GM19395 (cell line): ENCODE measurements around the gene DNAH17.

Source experiments
- ATAC-seq: cut with Tn5 transposase; IDR thresholded peaks from one replicate; pipeline ENCODE4 v1.9.1; 2021; ENCODE audit warnings: mild to moderate bottlenecking, moderate library complexity; ENCODE audit not compliant: unreplicated experiment

DNAH17 gene

GRCh38 chr17:78576389-78577112 is 645 bp downstream of the DNAH17 start:
- no peak for ATAC-seq

- ATAC-seq = no peak
Observed at GRCh38 chr17:78575899-78576298, 1.3 kb downstream of the DNAH17 start.

DNA sequence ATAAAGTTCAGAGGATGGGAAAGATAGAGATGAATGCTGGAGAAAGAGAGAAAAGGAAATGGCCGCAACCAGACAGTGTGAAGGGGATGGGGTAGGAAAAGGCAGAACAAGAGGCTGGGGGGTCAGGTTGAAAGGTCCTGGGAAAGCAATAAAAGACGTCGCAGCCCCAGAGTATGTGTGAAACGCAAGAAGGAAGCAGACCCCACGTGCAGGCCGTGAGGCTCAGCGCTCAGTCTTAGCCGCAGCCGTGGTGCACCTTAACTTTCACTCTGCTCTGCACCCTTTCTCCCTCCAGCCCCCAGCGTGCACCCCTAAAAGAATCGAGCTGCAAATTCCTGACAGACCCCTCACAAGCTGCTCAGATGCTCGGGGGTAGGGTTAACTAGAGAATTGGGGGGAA is 1.9 kb downstream of the DNAH17 start:
- no peak for ATAC-seq

GRCh38 chr17:78573955-78574354 is 3.2 kb downstream of the DNAH17 start:
- no peak for ATAC-seq

DNA sequence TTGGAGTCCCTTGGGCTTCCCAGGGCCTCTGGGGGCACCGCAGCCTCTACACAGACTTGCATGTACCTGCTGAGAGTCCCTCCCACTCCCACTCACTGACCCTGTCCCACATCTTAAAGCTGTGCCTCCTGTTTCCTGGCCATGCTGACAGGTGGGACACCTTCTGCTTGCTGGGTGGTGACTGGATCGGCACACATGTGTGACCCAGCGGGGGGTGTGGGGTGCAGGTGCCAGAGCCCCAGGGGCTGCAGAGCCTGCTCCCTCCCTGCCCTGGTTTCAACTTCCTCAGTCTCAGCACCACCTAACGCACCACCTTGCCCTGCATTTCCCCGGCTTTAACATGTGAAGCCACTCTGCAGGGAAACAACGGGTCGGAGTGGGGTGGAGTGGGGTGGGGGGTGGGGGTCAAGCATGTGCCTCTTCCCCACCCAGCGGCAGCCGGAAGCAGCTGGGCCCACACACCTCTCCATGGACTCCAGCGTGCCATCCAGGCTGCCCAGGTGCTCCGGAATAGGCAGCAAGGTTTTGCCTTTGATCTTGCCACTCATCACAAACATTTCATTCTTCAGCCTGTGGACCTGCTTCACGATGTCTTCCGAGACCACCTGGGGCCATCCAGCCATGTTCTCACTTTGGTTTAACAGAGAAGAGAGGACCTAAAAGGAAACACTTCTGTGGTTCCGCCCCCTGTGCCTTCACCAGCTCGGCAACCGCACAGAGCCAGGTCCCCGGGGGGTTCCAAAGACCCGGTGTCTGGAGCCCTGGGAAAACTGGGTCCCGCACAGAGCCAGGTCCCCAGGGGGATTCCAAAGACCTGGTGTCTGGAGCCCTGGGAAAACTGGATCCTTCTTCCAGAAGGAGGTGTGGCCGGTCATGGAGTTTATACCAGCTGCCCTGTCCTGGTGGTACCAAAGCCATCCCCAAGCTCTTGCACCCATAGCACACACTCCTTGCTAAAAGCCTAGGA is 4.7 kb downstream of the DNAH17 start:
- ATAC-seq = no peak

GRCh38 chr17:78571329-78571728 is 5.9 kb downstream of the DNAH17 start:
- ATAC-seq = no peak

- ATAC-seq = no peak
Observed at GRCh38 chr17:78568494-78569115, 8.6 kb downstream of the DNAH17 start.

DNA sequence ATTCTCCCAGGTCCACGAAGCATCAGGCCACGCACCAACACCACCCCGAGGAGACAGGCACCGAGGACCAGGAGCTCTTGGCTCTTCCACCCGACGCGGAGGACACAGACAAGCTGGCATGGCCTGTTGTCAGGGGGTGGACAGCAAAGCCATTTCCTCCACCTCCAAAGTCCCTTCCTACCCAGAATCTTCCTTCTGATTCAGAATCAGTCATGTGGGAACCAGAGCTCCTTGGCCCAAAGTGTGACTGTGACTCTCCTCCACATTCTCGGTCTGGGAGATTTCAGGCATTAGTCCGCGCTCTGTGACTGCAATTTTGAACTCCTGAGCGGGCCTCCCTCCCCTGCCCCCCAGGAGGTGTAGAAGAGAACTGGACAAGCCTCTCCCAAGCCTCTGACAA is 9.2 kb downstream of the DNAH17 start:
- ATAC-seq = no peak

DNA sequence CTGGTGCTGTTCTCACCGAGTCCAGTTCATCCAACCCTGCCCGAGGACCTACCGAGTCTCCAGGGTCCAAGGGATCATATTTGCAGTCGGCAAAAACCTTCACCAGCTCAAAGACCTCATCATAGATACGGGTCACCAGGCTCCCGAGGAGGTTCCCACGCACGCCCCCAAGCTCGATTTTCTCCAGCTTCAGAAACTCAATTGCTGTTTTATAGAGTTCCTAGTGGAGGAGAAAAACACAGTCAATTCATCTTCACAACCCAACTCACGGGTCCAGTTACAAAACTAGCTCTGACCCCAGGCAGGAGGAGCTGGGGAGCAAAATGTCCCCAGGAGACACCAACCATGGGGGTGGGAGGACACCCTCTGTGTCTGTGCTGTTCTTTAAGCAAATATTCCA is 10.2 kb downstream of the DNAH17 start:
- no peak for ATAC-seq

DNA sequence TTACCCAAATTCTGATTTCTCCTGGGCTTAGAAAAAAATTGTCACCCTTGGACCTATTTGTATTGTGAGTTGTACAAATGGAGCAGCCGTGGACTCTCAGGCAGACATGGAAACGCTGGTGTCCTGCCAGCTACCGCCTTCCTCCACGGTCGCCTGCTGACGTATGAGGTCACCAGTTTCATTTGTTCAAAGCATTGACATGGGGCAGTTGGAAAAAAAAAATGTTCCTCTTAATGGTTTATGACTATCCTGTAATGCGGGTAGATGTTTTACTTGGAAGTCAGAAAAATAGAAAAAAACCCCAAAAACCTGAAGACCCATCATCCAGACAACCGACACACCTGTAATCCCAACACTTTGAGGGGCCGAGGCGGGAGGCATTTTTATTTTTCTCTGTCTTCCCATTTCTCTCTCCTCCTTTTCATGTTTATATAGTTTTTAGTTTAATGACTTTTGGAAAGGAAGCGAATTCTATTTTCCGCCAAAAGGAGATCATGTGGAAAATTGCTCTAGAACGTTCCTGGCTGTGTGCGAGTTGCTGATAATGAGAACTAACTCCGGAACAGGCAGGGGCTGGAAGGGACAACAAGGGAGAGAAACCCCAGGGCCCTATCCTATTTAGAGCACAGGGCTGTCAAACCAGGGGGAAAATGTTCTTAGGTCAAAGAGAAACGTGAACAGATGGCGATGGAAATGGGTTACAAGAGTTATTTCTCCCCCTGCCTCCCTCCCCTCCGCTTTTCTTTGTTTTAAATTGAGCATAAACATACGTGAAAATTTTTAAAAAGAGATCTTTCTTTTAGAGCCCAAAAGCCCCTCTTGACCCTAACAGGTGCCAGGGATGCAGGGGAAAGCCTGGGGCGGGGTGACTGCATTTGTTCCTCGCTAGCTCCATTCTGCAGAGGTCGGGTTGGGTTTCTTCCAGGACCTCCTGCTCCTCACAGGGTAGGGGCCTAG is 13.7 kb downstream of the DNAH17 start:
- no peak for ATAC-seq

DNA sequence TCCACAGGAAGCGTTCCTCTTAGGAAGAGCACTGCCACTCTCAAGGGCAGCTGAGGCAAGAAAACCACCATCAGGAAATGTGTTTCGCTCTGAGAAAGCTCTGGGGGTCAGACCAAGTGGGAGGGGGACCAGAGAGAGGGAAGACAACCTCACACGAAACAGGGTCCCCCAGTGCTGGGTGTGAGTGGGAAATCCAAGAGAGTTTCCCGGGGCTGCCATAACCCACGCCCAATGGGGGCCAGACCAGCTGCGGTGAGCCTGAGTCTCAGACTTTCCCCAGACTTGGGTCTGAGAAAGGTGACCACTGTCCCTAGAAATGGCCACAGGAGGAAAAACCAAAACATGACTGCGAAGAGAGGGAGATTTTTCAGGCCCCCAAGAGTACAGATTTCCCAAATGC is 14.5 kb downstream of the DNAH17 start:
- ATAC-seq = no peak

- no peak for ATAC-seq
Observed at GRCh38 chr17:78561166-78561565, 16.0 kb downstream of the DNAH17 start.

DNA sequence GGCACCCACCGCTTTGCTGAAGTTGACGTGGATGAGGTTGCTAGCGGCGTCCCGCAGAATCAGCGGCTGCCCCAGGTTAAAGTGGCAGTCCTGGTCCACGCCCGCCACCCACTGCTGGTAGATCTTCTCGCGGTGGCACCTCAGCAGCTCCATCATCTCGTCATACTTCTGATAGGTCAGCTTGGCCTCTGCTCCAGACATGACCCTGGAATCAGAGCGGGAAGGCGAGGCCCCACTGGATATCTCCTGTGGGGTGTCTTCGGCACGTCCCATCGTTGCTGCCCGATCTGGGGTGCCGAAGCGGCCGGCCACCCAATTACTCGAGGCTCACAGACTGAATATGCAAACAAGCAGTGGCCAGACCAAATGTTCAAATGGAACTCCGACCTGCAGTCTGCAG is 16.5 kb downstream of the DNAH17 start:
- no peak for ATAC-seq

DNA sequence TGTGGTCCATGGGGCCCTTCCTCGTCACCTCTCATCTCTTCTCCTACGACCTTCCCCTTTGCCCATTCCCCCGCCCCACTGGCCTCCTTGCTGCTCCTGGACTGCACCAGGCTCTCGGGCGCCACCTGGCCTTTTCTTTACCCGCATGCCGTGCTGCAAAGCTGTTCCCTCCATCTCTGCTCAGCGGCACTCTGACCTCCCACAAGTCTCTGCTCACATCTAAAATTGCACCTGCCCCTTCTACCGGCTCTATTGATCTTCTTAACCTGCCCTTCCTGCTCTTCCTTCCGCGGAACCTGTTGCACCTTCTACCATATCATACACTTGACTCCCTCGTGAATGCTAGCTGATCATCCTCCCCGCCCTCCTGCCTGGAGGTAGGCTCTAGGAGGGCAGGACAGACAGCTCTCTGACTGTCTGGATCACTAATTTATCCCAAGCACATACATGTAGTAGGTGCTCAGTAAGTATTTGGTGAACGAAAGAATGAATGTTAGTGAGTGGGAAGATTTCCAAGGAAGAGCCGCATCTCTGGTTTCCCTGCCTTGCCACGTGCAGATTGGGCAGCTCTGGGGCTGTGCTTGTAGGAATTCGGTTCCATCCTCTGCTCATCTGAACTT is 17.3 kb downstream of the DNAH17 start:
- ATAC-seq = no peak

- no peak for ATAC-seq
Observed at GRCh38 chr17:78558989-78559388, 18.2 kb downstream of the DNAH17 start.

DNA sequence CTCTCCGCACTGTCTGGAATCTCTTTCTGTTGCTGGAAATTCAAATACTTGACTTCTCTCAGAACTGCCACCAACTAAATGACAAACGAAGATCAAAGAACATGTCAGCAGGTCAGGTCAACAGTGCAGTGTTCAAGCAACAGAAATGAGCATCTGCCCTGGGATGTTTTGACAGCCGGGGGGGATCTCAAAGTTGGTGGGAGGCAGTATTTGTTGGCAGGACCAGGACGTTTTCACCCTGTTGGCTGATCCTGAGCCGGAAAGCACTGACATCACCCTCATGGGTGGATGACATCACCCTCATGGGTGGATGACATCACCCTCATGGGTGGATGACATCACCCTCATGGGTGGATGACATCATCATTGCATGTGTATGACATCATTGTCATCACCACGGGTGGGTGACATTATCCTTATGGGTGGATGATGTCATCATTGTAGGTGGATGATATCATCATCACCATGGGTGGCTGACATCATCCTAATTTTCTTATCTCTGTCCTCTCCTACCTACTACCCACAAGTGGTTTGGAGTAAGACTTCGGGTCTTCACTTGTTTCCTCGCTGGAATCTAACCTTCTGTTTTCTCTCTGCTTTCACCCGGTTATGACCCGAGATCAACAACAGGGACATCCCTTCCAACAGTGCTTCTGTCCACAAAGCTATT is 18.9 kb downstream of the DNAH17 start:
- no peak for ATAC-seq

- ATAC-seq = no peak
Observed at GRCh38 chr17:78557598-78558039, 19.6 kb downstream of the DNAH17 start.

DNA sequence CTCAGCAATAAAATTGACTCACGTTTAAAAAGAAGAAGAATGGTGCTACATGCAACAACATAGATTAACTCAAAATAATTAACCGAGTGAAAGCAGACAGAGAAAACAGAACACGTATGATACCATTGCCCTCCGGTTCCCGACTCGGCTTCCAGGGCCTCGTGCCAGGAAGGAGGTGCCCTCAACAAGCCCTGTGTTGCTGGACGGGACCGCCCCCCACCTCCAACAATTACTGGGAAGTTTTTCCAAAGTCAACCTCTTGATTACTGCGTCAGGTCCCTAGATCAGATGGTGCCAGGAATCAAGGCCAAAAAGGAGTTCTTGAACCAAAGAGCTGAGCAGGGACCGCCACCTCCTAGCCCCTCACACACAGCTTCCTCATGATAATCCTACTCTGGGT is 20.4 kb downstream of the DNAH17 start:
- ATAC-seq = no peak

GRCh38 chr17:78555746-78556401 is 21.3 kb downstream of the DNAH17 start:
- ATAC-seq = no peak
